Measurements from ENCODE around the gene RAD51. TPM values are rescaled to one million over a fixed set of nuclear protein-coding genes. Genes with fewer than 3 reads are reported as not detected.

RAD51 gene
- total and polyA plus RNA-seq, 9 of the 15 experiments (the other 6 are each of a cell fraction or from before 2014, with no cell fraction given): 16.0 to 63.8 (median 34.6) TPM

DNA sequence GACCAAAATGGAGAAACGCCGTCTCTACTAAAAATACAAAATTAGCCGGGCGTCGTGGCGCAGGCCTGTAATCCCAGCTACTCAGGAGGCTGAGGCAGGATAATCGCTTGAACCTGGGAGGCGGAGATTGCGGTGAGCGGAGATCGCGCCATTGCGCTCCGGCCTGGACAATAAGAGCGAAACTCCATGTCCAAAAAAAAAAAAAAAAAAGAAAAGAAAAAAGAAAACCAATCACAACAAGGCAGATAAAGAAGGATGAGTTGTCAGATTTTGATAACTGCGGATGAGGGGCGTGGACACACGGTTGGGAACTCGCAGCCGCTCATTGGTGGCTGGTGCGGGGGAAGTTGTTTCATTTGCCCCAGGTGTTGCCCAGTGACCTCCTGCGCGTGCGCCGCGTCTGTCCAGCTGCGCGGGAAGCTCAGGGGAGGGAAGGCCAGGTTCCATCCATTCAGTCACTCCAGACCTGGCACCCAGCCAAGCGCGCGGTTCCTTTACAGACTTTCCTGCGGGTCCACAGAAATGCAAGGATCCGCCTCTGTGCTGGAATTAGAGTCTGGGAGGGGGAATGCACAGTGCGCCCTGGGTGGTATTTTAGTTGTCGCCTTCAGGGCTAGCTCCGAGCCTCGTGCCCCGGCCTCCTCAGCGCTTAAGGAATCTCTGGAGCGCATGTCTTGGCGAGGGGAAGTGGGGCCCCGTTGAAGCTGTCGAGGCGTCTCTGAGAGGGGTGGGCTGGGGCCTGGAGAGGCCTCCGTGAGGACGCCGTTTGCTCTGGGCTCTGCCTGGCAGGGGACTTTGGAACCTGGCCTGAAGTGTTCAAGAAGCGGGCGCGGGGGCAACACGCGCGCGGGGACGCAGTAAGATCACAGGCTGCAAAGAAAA lies 68.2 kb downstream of the RAD51 start (continued):
- TF ChIP-seq, protein P1, sequence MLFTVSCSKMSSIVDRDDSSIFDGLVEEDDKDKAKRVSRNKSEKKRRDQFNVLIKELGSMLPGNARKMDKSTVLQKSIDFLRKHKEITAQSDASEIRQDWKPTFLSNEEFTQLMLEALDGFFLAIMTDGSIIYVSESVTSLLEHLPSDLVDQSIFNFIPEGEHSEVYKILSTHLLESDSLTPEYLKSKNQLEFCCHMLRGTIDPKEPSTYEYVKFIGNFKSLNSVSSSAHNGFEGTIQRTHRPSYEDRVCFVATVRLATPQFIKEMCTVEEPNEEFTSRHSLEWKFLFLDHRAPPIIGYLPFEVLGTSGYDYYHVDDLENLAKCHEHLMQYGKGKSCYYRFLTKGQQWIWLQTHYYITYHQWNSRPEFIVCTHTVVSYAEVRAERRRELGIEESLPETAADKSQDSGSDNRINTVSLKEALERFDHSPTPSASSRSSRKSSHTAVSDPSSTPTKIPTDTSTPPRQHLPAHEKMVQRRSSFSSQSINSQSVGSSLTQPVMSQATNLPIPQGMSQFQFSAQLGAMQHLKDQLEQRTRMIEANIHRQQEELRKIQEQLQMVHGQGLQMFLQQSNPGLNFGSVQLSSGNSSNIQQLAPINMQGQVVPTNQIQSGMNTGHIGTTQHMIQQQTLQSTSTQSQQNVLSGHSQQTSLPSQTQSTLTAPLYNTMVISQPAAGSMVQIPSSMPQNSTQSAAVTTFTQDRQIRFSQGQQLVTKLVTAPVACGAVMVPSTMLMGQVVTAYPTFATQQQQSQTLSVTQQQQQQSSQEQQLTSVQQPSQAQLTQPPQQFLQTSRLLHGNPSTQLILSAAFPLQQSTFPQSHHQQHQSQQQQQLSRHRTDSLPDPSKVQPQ (CRISPR knock-in tag; IDR thresholded peaks at IDR 0.05; ENCODE audit: borderline replicate concordance): no peak
- TF ChIP-seq STAT5A (IDR thresholded peaks at IDR 0.05; ENCODE audit: borderline replicate concordance, low read length) (no peak; the same call in 1 of the 2 replicates), ZNF324 (CRISPR knock-in tag; IDR thresholded peaks at IDR 0.05) (no peak), MTA3 (IDR thresholded peaks at IDR 0.05; ENCODE audit: borderline replicate concordance) (peak; percentile 31; the same call in 1 of the 2 replicates), ZNF232 (CRISPR knock-in tag; IDR thresholded peaks at IDR 0.05) (no peak; the same call in none of the 2 replicates), ZNF133 (CRISPR knock-in tag; IDR thresholded peaks at IDR 0.05) (no peak), TCFL5 (CRISPR knock-in tag; conservative IDR thresholded peaks at IDR 0.05) (no peak), THRAP3 (IDR thresholded peaks at IDR 0.05; ENCODE audit: borderline replicate concordance) (no peak)
- TF ChIP-seq, protein P2, sequence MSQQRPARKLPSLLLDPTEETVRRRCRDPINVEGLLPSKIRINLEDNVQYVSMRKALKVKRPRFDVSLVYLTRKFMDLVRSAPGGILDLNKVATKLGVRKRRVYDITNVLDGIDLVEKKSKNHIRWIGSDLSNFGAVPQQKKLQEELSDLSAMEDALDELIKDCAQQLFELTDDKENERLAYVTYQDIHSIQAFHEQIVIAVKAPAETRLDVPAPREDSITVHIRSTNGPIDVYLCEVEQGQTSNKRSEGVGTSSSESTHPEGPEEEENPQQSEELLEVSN (IDR thresholded peaks at IDR 0.05; ENCODE audit: borderline replicate concordance in 1 of 2, extremely low read depth in 1 of 2, insufficient read depth in 1 of 2, insufficient read length in 1 of 2, low read depth in 1 of 2, low read length in 1 of 2, poor library complexity in 1 of 2, severe bottlenecking in 1 of 2): peak; percentile 98
- TF ChIP-seq, protein P3, sequence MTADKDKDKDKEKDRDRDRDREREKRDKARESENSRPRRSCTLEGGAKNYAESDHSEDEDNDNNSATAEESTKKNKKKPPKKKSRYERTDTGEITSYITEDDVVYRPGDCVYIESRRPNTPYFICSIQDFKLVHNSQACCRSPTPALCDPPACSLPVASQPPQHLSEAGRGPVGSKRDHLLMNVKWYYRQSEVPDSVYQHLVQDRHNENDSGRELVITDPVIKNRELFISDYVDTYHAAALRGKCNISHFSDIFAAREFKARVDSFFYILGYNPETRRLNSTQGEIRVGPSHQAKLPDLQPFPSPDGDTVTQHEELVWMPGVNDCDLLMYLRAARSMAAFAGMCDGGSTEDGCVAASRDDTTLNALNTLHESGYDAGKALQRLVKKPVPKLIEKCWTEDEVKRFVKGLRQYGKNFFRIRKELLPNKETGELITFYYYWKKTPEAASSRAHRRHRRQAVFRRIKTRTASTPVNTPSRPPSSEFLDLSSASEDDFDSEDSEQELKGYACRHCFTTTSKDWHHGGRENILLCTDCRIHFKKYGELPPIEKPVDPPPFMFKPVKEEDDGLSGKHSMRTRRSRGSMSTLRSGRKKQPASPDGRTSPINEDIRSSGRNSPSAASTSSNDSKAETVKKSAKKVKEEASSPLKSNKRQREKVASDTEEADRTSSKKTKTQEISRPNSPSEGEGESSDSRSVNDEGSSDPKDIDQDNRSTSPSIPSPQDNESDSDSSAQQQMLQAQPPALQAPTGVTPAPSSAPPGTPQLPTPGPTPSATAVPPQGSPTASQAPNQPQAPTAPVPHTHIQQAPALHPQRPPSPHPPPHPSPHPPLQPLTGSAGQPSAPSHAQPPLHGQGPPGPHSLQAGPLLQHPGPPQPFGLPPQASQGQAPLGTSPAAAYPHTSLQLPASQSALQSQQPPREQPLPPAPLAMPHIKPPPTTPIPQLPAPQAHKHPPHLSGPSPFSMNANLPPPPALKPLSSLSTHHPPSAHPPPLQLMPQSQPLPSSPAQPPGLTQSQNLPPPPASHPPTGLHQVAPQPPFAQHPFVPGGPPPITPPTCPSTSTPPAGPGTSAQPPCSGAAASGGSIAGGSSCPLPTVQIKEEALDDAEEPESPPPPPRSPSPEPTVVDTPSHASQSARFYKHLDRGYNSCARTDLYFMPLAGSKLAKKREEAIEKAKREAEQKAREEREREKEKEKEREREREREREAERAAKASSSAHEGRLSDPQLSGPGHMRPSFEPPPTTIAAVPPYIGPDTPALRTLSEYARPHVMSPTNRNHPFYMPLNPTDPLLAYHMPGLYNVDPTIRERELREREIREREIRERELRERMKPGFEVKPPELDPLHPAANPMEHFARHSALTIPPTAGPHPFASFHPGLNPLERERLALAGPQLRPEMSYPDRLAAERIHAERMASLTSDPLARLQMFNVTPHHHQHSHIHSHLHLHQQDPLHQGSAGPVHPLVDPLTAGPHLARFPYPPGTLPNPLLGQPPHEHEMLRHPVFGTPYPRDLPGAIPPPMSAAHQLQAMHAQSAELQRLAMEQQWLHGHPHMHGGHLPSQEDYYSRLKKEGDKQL (CRISPR knock-in tag; IDR thresholded peaks at IDR 0.05; ENCODE audit: borderline replicate concordance): peak; percentile 65; the same call in 1 of the 2 replicates
- TF ChIP-seq, protein P4, sequence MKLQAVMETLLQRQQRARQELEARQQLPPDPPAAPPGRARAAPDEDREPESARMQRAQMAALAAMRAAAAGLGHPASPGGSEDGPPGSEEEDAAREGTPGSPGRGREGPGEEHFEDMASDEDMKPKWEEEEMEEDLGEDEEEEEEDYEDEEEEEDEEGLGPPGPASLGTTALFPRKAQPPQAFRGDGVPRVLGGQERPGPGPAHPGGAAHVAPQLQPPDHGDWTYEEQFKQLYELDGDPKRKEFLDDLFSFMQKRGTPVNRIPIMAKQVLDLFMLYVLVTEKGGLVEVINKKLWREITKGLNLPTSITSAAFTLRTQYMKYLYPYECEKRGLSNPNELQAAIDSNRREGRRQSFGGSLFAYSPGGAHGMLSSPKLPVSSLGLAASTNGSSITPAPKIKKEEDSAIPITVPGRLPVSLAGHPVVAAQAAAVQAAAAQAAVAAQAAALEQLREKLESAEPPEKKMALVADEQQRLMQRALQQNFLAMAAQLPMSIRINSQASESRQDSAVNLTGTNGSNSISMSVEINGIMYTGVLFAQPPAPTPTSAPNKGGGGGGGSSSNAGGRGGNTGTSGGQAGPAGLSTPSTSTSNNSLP (IDR thresholded peaks at IDR 0.05; ENCODE audit: borderline replicate concordance, low read depth, low read length): no peak
- TF ChIP-seq, protein P5, sequence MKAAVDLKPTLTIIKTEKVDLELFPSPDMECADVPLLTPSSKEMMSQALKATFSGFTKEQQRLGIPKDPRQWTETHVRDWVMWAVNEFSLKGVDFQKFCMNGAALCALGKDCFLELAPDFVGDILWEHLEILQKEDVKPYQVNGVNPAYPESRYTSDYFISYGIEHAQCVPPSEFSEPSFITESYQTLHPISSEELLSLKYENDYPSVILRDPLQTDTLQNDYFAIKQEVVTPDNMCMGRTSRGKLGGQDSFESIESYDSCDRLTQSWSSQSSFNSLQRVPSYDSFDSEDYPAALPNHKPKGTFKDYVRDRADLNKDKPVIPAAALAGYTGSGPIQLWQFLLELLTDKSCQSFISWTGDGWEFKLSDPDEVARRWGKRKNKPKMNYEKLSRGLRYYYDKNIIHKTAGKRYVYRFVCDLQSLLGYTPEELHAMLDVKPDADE (conservative IDR thresholded peaks at IDR 0.05; ENCODE audit: control insufficient read depth, low read depth, low read length): no peak
